Esophagus squamous epithelium (tissue), 5 donors: ENCODE measurements around the gene CDH13. TPM values are rescaled to one million over a fixed set of nuclear protein-coding genes. Genes with fewer than 3 reads are reported as not detected.
A peak's percentile ranks its signal among the peaks of the same experiment; 100 is the strongest.

Experiments used
- DNase-seq: peaks from one replicate; lab custom pipeline; 2025; lab: John Stamatoyannopoulos, UW
- H3K27ac ChIP-seq, 4 donors: fragments of 200-600 bp; sonication (generic); one replicate each; pipeline ENCODE4 v1.5.1; 2016 to 2019; ENCODE audit warnings: mild to moderate bottlenecking in 1 of 4
- H3K27me3 ChIP-seq, 4 donors: fragments of 200-600 bp; sonication (generic); 1 replicate in 3 of 4; 2 replicates in 1 of 4; pipeline versions ENCODE4 v1.5.1 to v1.6.0; 2017 to 2021; ENCODE audit warnings: antibody characterized with exemption in 1 of 4
- H3K36me3 ChIP-seq, 3 donors: fragments of 200-600 bp; sonication (generic); one replicate each; pipeline ENCODE4 v1.5.1; 2016 to 2019
- H3K4me1 ChIP-seq, 3 donors: fragments of 200-600 bp; sonication (generic); one replicate each; pipeline ENCODE4 v1.5.1; 2017 to 2019
- H3K4me3 ChIP-seq, 4 donors: fragments of 200-600 bp; sonication (generic); 1 replicate in 3 of 4; 2 replicates in 1 of 4; pipeline ENCODE4 v1.5.1; 2016 to 2019; ENCODE audit warnings: mild to moderate bottlenecking in 2 of 4, moderate library complexity in 1 of 4
- H3K9me3 ChIP-seq, 3 donors: fragments of 200-600 bp; sonication (generic); one replicate each; pipeline ENCODE4 v1.5.1; 2016 to 2019
- POLR2A ChIP-seq, 4 donors: fragments of 450-650 bp; IDR thresholded peaks; one replicate each; pipeline ENCODE4 v1.6.1; 2017; ENCODE audit warnings: antibody characterized with exemption in 4 of 4, mild to moderate bottlenecking in 4 of 4, moderate library complexity in 3 of 4
- WGBS, 2 donors: methylation state at CpG; one replicate each; pipeline ENCODE4 v1.1.5; 2018; 5-methylcytosine and 5-hydroxymethylcytosine counted together
- intact Hi-C: fragments of 100-400 bp; cut with DNase I; formaldehyde crosslinking; loops from one replicate; pipeline ENCODE4 v1.15.0; 2022
- total RNA-seq, 4 donors: library from RNA; depleted of rRNA; stranded (reverse); fragments of >200 nt; gene quantifications; one replicate each; pipeline ENCODE4 v1.1.0, GENCODE V29; 2016
- TF ChIP-seq, protein P1 (sequence below), 6 experiments: fragments of 450-650 bp in 4 of 6; fragments of 200-600 bp in 2 of 6; sonication (generic) in 2 of 6; IDR thresholded peaks; one replicate each; pipeline ENCODE4 v1.5.1; 2016 to 2019; ENCODE audit warnings: antibody characterized with exemption in 6 of 6, mild to moderate bottlenecking in 4 of 6, moderate library complexity in 4 of 6
- donor health status: DM: yes; HTN: yes; CAD: no.

The CDH13 gene
- total RNA-seq, 4 donors from 2014 or later: 6.9 to 31.9 (median 21.1) TPM

DNA sequence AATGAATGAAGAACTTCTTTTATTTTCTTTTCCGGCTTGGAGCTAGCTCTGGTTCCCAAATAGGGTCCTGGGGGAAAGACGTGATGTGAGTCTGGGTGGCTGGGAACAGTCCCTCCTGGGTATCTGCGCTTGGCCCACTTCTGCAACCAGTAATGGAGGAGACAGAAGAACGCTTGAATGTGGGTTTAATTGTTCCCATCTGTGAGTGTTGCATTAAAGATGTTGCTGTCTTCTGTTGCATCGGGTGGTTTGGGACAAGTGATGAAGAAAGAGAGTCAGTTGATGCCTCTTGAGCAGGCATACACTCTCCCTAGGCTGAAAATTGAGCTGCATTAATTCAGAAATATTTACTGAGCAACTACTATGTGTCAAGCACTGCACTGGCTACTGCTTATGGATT, 511.1 kb downstream of the CDH13 start:
- peak overlapping the region in 3 of 4 donors; percentile 33 to 60 (median 36) for H3K4me3 ChIP-seq
- peak overlapping the region in 1 of 4 donors; percentile 53 for H3K27ac ChIP-seq
- intact Hi-C loops: no loop called here

DNA sequence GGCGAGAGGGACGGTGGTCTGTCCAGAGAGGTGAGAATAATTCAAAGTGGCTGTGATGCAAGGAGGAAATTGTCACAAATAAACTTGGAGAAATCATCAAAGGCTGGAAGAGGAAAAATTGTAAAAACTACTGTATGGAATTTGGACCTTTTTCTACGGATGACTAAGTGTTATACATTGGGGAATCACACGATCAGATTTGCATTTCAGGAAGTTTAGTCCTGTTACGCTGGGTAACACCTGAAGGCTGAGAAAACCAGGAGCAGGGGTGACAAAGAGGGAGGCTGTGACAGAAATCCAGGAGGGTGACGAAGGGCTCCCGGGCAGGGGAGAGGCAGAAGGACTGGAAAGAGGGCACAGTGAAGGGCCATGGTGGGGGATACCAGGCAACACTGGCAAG, 511.7 kb downstream of the CDH13 start:
- intact Hi-C loops: no loop called here
- TF ChIP-seq POLR2A (IDR thresholded peaks at IDR 0.05): no peak
- TF ChIP-seq, protein P1, sequence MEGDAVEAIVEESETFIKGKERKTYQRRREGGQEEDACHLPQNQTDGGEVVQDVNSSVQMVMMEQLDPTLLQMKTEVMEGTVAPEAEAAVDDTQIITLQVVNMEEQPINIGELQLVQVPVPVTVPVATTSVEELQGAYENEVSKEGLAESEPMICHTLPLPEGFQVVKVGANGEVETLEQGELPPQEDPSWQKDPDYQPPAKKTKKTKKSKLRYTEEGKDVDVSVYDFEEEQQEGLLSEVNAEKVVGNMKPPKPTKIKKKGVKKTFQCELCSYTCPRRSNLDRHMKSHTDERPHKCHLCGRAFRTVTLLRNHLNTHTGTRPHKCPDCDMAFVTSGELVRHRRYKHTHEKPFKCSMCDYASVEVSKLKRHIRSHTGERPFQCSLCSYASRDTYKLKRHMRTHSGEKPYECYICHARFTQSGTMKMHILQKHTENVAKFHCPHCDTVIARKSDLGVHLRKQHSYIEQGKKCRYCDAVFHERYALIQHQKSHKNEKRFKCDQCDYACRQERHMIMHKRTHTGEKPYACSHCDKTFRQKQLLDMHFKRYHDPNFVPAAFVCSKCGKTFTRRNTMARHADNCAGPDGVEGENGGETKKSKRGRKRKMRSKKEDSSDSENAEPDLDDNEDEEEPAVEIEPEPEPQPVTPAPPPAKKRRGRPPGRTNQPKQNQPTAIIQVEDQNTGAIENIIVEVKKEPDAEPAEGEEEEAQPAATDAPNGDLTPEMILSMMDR (IDR thresholded peaks at IDR 0.05): no peak
- Histone ChIP-seq H3K27me3 (peaks cover 0 to 4% (median 0%) of the 10 kb centered on the region in 4 donors), H3K36me3 (no peaks in the 10 kb centered on the region), H3K9me3 (no peaks in the 10 kb centered on the region), H3K4me3 (no peak overlapping the region), H3K27ac (no peak overlapping the region), H3K4me1 (peaks cover 0 to 12% (median 0%) of the 10 kb centered on the region in 3 donors)
- DNase-seq: no peak
- WGBS, 2 donors: 74 to 79% methylated on average over 7 of the region's 7 CpGs

More for the DNA sequence above, 511.1 kb downstream of the CDH13 start:
- 55 to 65% methylated on average over 5 of the region's 5 CpGs for WGBS, 2 donors
- Histone ChIP-seq H3K27me3 (peaks cover 0 to 4% (median 0%) of the 10 kb centered on the region in 4 donors), H3K9me3 (no peaks in the 10 kb centered on the region), H3K4me1 (peaks cover 0 to 12% (median 0%) of the 10 kb centered on the region in 3 donors), H3K36me3 (no peaks in the 10 kb centered on the region)
- no peak for TF ChIP-seq POLR2A (IDR thresholded peaks at IDR 0.05)
- TF ChIP-seq, protein P1 (IDR thresholded peaks at IDR 0.05): no peak
- DNase-seq: no peak

DNA sequence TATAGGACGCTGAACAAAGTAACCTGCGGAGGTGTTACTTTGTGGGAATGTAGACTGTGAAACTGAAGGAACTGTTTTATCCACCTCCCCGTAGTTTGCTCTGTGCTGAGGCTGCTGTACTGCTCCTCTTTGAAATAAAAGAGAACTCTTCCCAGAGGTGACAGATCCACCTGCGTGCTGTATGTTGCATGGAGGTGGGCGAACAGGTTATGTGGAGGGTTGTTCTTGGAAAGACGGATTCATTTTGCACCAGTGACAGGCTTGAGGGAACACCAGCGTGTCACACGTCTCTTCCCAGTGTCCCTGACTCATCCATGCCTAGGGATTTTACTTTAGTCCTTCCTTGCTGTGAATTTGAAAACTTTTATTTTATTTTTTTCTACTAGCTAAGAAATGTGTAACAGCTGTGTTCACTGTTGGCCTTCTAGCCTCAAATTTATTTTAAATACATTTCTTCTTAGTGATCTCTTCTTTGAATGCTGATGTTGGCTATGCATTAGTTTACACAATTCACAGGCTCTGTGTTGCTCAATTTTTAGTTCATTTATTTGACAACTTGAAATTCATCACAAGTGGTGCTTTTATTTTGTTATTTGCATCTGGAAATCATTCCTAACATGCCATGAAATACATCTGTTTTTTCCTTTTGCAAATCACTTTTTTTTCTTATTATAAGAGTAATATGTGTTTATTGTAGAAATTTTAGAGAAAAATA, 512.4 kb downstream of the CDH13 start:
- H3K27ac ChIP-seq: no peak overlapping the region
- H3K9me3 ChIP-seq: no peaks in the 10 kb centered on the region
- no peaks in the 10 kb centered on the region for H3K36me3 ChIP-seq
- TF ChIP-seq, protein P1 (IDR thresholded peaks at IDR 0.05): no peak
- no peak for TF ChIP-seq POLR2A (IDR thresholded peaks at IDR 0.05)
- DNase-seq: no peak
- peaks cover 0 to 12% (median 0%) of the 10 kb centered on the region in 3 donors for H3K4me1 ChIP-seq
- 81 to 86% methylated on average over 8 of the region's 8 CpGs for WGBS, 2 donors
- H3K27me3 ChIP-seq: peaks cover 0 to 4% (median 0%) of the 10 kb centered on the region in 4 donors
- no peak overlapping the region for H3K4me3 ChIP-seq
- intact Hi-C loops: no loop called here

DNA sequence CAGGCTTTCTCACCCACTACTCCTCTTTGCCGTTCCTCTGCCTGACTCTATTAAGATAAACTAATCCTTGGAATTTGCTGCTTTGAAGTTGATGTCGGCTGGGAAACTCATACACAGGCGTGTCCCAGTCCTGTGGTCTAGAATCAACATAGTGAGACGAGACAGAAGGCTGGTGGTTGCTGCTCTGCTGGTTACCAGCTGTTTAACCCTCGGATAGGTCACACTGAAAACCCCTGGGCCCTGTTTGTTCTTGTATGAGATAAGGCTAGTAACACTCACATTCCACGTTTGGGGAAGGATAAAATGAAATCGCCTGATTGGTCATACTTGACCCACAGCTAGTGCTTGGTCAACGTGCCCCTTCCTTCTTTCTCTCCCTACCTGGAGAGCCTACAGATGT, 517.0 kb downstream of the CDH13 start:
- intact Hi-C loops: no loop called here

DNA sequence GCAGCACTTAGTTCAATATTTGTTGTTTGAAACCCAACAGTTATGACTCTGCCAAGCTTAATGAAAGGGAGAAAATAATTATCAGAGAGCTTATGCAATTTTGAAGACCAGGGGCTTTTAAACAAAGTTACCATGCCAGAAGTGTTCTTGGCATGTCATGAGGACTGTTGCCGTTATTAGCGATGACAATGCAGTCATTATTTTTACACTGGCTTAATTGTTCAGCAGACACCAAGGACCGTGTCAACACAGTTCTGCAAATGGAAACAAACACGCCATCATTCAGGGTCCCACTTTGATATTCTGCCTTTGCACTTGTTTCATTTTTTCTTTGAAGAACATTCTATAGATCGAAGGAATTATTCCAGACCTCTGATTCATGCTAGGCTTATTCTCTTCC, 518.5 kb downstream of the CDH13 start:
- no peaks in the 10 kb centered on the region for H3K36me3 ChIP-seq
- H3K4me1 ChIP-seq: no peaks in the 10 kb centered on the region

More for the DNA sequence above, 517.0 kb downstream of the CDH13 start:
- no peaks in the 10 kb centered on the region for H3K4me1 ChIP-seq
- no peak overlapping the region for H3K4me3 ChIP-seq
- H3K36me3 ChIP-seq: no peaks in the 10 kb centered on the region
- WGBS, 2 donors: 55 to 57% methylated on average over 7 to 8 of the region's 8 CpGs
- no peak overlapping the region for H3K27ac ChIP-seq
- no peak for DNase-seq
- TF ChIP-seq, protein P1 (IDR thresholded peaks at IDR 0.05): no peak
- no peak for TF ChIP-seq POLR2A (IDR thresholded peaks at IDR 0.05)
- H3K27me3 ChIP-seq: peaks cover 0 to 4% (median 0%) of the 10 kb centered on the region in 4 donors
- H3K9me3 ChIP-seq: no peaks in the 10 kb centered on the region

More for the DNA sequence above, 518.5 kb downstream of the CDH13 start:
- no peaks in the 10 kb centered on the region for H3K9me3 ChIP-seq
- no peak overlapping the region for H3K4me3 ChIP-seq
- H3K27ac ChIP-seq: no peak overlapping the region
- intact Hi-C loops: no loop called here
- TF ChIP-seq POLR2A (IDR thresholded peaks at IDR 0.05): no peak
- TF ChIP-seq, protein P1 (IDR thresholded peaks at IDR 0.05): no peak
- 57 to 80% methylated on average over 5 of the region's 5 CpGs for WGBS, 2 donors
- DNase-seq: no peak
- H3K27me3 ChIP-seq: peaks cover 0 to 4% (median 0%) of the 10 kb centered on the region in 4 donors
